ENCODE results near the gene UNC80.

DNA sequence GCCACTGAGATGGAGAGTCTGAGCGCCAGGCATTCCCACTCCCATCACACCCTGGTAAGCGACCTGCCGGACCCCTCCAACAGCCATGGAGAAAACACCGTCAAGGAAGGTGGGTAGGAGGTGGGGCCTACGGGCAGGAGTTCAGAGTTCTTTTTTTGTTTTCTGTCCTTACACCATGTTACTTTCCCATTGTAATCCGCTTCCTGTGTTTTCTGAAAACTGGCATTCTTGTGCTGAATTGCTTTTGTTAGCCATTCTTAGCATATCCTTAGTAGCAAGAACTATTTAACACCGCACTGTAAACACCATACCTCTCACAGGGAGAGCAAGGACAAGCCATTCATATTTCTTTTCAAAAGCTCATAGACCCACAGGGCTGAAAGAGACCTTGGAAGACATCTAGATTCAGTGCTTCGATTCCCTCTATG is 46.2 kb downstream of the UNC80 start:
- TF ChIP-seq CTCF (IDR thresholded peaks at IDR 0.05) (no peak), POLR2A (IDR thresholded peaks at IDR 0.05) (no peak)

Data from Peyer's patch (tissue), 4 donors.